Activated CD8-positive, alpha-beta T cell treated with anti-CD3 and anti-CD28 coated beads, Interleukin-2, amount 10 ng/mL, durations not matched to agents 7 days and 5 days (primary cell): ENCODE results near the gene PRAME. TPM values are rescaled to one million over a fixed set of nuclear protein-coding genes. Genes with fewer than 3 reads are reported as not detected.

Experiments
- ATAC-seq: fragments of 150-1000 bp; cut with Tn5 transposase; one replicate; pipeline ENCODE4 v1.10.0; 2021; ENCODE audit warnings: moderate library complexity
- CTCF ChIA-PET: fragments of 350-600 bp; sonication (Branson Sonifier 250); formaldehyde crosslinking; loops from one replicate; lab custom pipeline; 2021; ENCODE audit warnings: antibody characterized with exemption; lab: Charles Lee
- POLR2A ChIA-PET: fragments of 350-600 bp; sonication (Branson Sonifier 250); formaldehyde crosslinking; loops from one replicate; lab custom pipeline; 2021; ENCODE audit warnings: antibody characterized with exemption; lab: Charles Lee
- DNase-seq: peaks from one replicate; pipeline ENCODE4 v3.0.0-alpha.2; 2020
- H3K27ac Mint-ChIP-seq: one replicate; pipeline ENCODE4 v1.8.0; 2021; ENCODE audit warnings: mild to moderate bottlenecking, mixed read lengths
- H3K27me3 Mint-ChIP-seq: one replicate; pipeline ENCODE4 v1.8.0; 2021; ENCODE audit warnings: low read depth, mixed read lengths
- H3K36me3 Mint-ChIP-seq: one replicate; pipeline ENCODE4 v1.8.0; 2021; ENCODE audit warnings: low read depth, mixed read lengths
- H3K4me1 Mint-ChIP-seq: one replicate; pipeline ENCODE4 v1.8.0; 2021; ENCODE audit warnings: low read depth, mixed read lengths
- H3K4me3 Mint-ChIP-seq: one replicate; pipeline ENCODE4 v1.8.0; 2021; ENCODE audit warnings: mild to moderate bottlenecking, mixed read lengths
- H3K9me3 Mint-ChIP-seq: one replicate; pipeline ENCODE4 v1.8.0; 2022; ENCODE audit warnings: mixed read lengths; ENCODE audit not compliant: insufficient read depth
- total RNA-seq, 2 experiments: library from RNA; stranded (reverse); gene quantifications; one replicate each; pipeline ENCODE4 v1.2.3, GENCODE V29; 2021

Gene PRAME
- total RNA-seq, 2 experiments from 2014 or later = not detected

DNA sequence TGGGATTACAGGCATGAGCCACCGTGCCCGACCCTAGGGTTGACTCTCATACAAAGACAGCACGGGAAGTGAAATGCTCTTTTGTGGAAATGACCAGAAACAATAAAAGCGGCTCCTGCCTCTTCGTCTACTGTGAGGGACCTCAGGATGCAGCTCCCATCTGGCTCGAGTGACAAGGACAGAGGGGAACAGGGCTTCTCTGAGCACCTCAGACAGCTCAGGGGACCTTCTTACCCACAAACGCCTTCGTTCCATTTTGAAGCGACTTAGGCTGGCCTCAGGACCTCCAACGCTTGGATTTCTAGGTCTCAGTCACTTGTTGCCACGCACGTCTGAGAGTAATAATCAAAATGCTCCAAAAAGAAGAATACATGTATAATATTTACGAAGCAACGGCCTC, 2.5 kb downstream of the PRAME start:
- ChIA-PET POLR2A (no interaction called here), CTCF (no interaction called here)
- no peak overlapping the region for H3K4me3 Mint-ChIP-seq
- H3K27ac Mint-ChIP-seq = no peak overlapping the region
- ATAC-seq (no peak), DNase-seq (no peak)
- no peaks in the 10 kb centered on the region for H3K9me3 Mint-ChIP-seq
- H3K4me1 Mint-ChIP-seq = peaks cover 5% of the 10 kb centered on the region
- H3K36me3 Mint-ChIP-seq = no peaks in the 10 kb centered on the region
- H3K27me3 Mint-ChIP-seq = peaks cover 5% of the 10 kb centered on the region

GRCh38 chr22:22555596-22555995, 3.5 kb downstream of the PRAME start:
- CTCF ChIA-PET = interaction anchor here (0.6 kb wide), 1 partner anchor 12 kb away, joined by 3 read pairs; no protein-coding TSS in a partner anchor
- DNase-seq (no peak), ATAC-seq (no peak)
- peaks cover 5% of the 10 kb centered on the region for H3K4me1 Mint-ChIP-seq
- H3K27me3 Mint-ChIP-seq = peaks cover 5% of the 10 kb centered on the region
- no peak overlapping the region for H3K4me3 Mint-ChIP-seq
- no peaks in the 10 kb centered on the region for H3K36me3 Mint-ChIP-seq
- H3K27ac Mint-ChIP-seq = no peak overlapping the region
- POLR2A ChIA-PET = no interaction called here
- H3K9me3 Mint-ChIP-seq = no peaks in the 10 kb centered on the region

GRCh38 chr22:22554587-22555284, 4.3 kb downstream of the PRAME start:
- ChIA-PET CTCF (no interaction called here), POLR2A (no interaction called here)
- DNase-seq (no peak), ATAC-seq (no peak)
- Mint-ChIP-seq H3K27ac (no peak overlapping the region), H3K9me3 (no peaks in the 10 kb centered on the region), H3K36me3 (no peaks in the 10 kb centered on the region), H3K4me3 (no peak overlapping the region), H3K27me3 (peaks cover 3% of the 10 kb centered on the region), H3K4me1 (peaks cover 5% of the 10 kb centered on the region)

GRCh38 chr22:22553735-22554586, 5.1 kb downstream of the PRAME start:
- Mint-ChIP-seq H3K27me3 (peaks cover 3% of the 10 kb centered on the region), H3K36me3 (no peaks in the 10 kb centered on the region), H3K9me3 (no peaks in the 10 kb centered on the region), H3K4me1 (peaks cover 2% of the 10 kb centered on the region), H3K4me3 (no peak overlapping the region), H3K27ac (no peak overlapping the region)
- CTCF ChIA-PET = no interaction called here
- ATAC-seq (no peak), DNase-seq (no peak)
- POLR2A ChIA-PET = no interaction called here

DNA sequence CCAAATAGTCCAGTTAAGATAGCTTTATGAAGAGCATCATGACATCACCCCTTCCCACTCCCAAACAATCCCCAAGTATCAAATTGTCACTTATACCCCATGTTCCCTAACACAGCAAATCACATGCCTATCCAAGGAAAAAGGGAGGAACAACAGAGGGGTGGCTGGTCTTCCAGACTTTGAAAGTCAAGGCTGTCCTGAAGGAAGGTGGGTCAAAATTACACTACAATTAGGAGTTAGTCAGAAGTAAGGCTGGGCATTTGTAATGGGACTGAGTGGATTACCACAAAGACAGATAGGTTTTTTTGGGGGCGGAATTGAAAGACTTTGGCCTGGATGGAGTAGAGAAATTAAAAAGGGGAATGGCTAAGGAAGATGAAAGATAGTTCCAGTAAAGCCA, 5.9 kb downstream of the PRAME start:
- POLR2A ChIA-PET = no interaction called here
- ATAC-seq = no peak
- no peak for DNase-seq
- Mint-ChIP-seq H3K36me3 (no peaks in the 10 kb centered on the region), H3K27me3 (peaks cover 3% of the 10 kb centered on the region), H3K4me1 (no peaks in the 10 kb centered on the region), H3K4me3 (no peak overlapping the region), H3K9me3 (no peaks in the 10 kb centered on the region), H3K27ac (no peak overlapping the region)
- CTCF ChIA-PET = interaction anchor here (0.5 kb wide), 1 partner anchor 102 kb away, joined by 3 read pairs; no protein-coding TSS in a partner anchor

DNA sequence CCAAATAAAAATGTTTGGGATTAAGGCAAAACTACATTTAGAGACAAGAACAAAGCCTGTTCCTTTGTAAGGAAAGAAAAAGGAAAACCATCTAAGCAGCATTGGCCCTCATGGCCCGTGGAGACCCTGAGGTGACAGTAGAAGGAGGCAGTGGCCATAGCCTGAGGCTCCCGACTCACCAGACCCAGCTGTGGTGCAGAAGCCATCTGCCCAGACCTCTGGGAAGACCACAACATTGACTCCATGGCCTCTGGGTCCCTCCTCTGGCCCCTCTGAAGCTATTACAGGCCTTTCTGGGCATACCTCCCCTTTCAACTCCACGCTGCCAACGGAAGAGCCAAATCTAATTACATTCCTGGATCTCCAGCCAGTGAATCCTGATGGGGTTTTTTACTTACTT, 6.4 kb downstream of the PRAME start:
- Mint-ChIP-seq H3K9me3 (no peaks in the 10 kb centered on the region), H3K4me3 (no peak overlapping the region), H3K27me3 (peaks cover 3% of the 10 kb centered on the region), H3K36me3 (no peaks in the 10 kb centered on the region), H3K27ac (no peak overlapping the region), H3K4me1 (no peaks in the 10 kb centered on the region)
- DNase-seq (no peak), ATAC-seq (no peak)
- ChIA-PET CTCF (interaction anchor here (0.5 kb wide), 1 partner anchor 102 kb away, joined by 3 read pairs; no protein-coding TSS in a partner anchor), POLR2A (no interaction called here)

DNA sequence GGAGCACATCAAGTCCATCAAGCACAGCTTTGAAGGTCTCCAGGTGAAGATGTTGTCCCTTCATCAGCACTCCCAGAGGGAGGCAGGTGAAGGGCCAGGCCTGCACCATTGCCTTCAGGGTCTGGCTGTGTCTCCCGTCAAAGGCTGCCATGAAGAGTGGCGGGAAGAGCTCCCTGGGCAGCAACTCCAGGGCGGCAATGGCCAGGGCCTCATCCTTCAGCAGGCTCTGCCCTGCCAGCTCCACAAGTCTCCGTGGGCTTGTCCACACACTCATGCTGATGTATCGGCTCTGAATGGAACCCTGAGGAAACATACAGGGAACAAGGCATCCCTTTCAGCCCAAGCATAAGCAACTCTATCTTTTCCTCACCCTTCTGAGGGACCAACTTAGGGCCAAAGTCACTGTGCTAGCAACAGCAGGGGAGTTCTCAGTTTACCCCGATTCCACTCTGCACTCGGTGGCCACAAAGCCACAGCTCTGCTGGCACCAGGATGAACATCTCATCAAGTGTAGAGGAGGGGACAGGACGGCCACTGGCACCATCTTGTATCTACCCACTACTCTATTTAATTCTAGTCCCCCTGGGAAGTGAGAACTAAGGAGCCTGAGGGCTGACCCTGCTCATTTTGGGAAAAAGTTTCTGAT, 8.2 kb downstream of the PRAME start:
- no peak overlapping the region for H3K4me3 Mint-ChIP-seq
- H3K9me3 Mint-ChIP-seq = no peaks in the 10 kb centered on the region
- no peak overlapping the region for H3K27ac Mint-ChIP-seq
- no peaks in the 10 kb centered on the region for H3K36me3 Mint-ChIP-seq
- ATAC-seq = no peak
- no peak for DNase-seq
- POLR2A ChIA-PET = no interaction called here
- CTCF ChIA-PET = interaction anchor here (1.6 kb wide), 2 partner anchors 8 to 87 kb away, joined by 4 to 6 read pairs; partner anchors contain the start of gene PRAME
- peaks cover 3% of the 10 kb centered on the region for H3K27me3 Mint-ChIP-seq
- H3K4me1 Mint-ChIP-seq = no peaks in the 10 kb centered on the region

- Mint-ChIP-seq H3K4me3 (no peak overlapping the region), H3K9me3 (no peaks in the 10 kb centered on the region), H3K27me3 (peaks cover 3% of the 10 kb centered on the region), H3K36me3 (no peaks in the 10 kb centered on the region), H3K4me1 (no peaks in the 10 kb centered on the region), H3K27ac (no peak overlapping the region)
- ChIA-PET POLR2A (no interaction called here), CTCF (no interaction called here)
- ATAC-seq = no peak
- no peak for DNase-seq
These were observed 10.2 kb downstream of the PRAME start for GRCh38 chr22:22548910-22549309.

- DNase-seq (no peak), ATAC-seq (no peak)
- CTCF ChIA-PET = no interaction called here
- Mint-ChIP-seq H3K4me3 (no peak overlapping the region), H3K4me1 (no peaks in the 10 kb centered on the region), H3K27me3 (peaks cover 3% of the 10 kb centered on the region), H3K36me3 (no peaks in the 10 kb centered on the region), H3K9me3 (no peaks in the 10 kb centered on the region), H3K27ac (no peak overlapping the region)
- POLR2A ChIA-PET = no interaction called here
These were observed 10.7 kb downstream of the PRAME start for GRCh38 chr22:22548317-22548716.

- ChIA-PET CTCF (no interaction called here), POLR2A (no interaction called here)
- Mint-ChIP-seq H3K9me3 (no peaks in the 10 kb centered on the region), H3K4me1 (no peaks in the 10 kb centered on the region), H3K27me3 (peaks cover 1% of the 10 kb centered on the region), H3K27ac (no peak overlapping the region), H3K36me3 (no peaks in the 10 kb centered on the region), H3K4me3 (no peak overlapping the region)
- ATAC-seq (no peak), DNase-seq (no peak)
These were observed 11.3 kb downstream of the PRAME start for GRCh38 chr22:22547692-22548300.

DNA sequence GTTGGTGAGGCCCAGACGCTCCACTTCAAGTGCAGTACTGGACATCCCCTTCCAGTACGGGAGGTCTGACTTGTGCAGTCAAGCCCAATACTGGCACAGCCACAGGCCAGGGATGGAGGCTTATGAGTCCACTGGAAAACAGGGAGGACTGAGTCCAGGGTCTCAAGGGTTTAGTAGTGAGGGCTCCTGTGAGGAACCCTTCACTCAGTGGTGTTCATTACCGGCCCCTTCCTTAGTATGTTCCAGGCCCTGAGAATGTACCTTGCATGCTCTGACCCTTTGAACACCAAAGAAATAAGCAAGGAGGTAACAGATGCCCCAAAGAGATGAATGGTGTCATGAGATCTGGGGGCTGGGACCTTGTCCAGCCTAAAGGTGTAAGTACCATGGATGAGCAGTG, 11.8 kb downstream of the PRAME start:
- Mint-ChIP-seq H3K27me3 (peaks cover 2% of the 10 kb centered on the region), H3K27ac (no peak overlapping the region), H3K9me3 (no peaks in the 10 kb centered on the region), H3K4me1 (no peaks in the 10 kb centered on the region), H3K36me3 (no peaks in the 10 kb centered on the region), H3K4me3 (no peak overlapping the region)
- CTCF ChIA-PET = no interaction called here
- POLR2A ChIA-PET = no interaction called here
- no peak for DNase-seq
- ATAC-seq = no peak
